GM23338 (cell line): ENCODE measurements around the gene MCOLN2. TPM values are rescaled to one million over a fixed set of nuclear protein-coding genes. Genes with fewer than 3 reads are reported as not detected.

Source experiments
- ATAC-seq: fragments of 200-7000 bp; cut with Tn5 transposase; 3 replicates; pipeline ENCODE4 v1.9.1; 2020
- DNase-seq: peaks from one replicate; pipeline ENCODE4 v3.0.0-alpha.2; 2015; ENCODE audit warnings: low spot score
- H2AFZ ChIP-seq: fragments of 200-600 bp; sonication (generic); 2 replicates; pipeline ENCODE4 v1.8.0; 2016; ENCODE audit warnings: antibody characterized with exemption, mild to moderate bottlenecking, moderate library complexity
- H3F3A ChIP-seq: fragments of 200-600 bp; sonication (generic); replicated peaks from 2 replicates; pipeline ENCODE4 v1.8.0; 2017; ENCODE audit warnings: antibody characterized with exemption, mixed run types, low read depth
- H3K27ac ChIP-seq: fragments of 200-600 bp; sonication (generic); 2 replicates; pipeline ENCODE4 v1.6.1; 2016; ENCODE audit warnings: low read depth
- H3K27me3 ChIP-seq: fragments of 200-600 bp; sonication (generic); 2 replicates; pipeline ENCODE4 v1.8.0; 2016; ENCODE audit warnings: mild to moderate bottlenecking, mixed run types, moderate library complexity; ENCODE audit not compliant: insufficient read depth
- H3K36me3 ChIP-seq: fragments of 200-600 bp; sonication (generic); 2 replicates; pipeline ENCODE4 v1.8.0; 2016; ENCODE audit warnings: mild to moderate bottlenecking; ENCODE audit not compliant: insufficient read depth
- H3K4me1 ChIP-seq: fragments of 200-600 bp; sonication (generic); 2 replicates; pipeline ENCODE4 v1.8.0; 2016; ENCODE audit warnings: mild to moderate bottlenecking, moderate library complexity; ENCODE audit not compliant: insufficient read depth
- H3K4me2 ChIP-seq: fragments of 200-600 bp; sonication (generic); 2 replicates; pipeline ENCODE4 v1.7.1; 2017; ENCODE audit warnings: mixed run types
- H3K4me3 ChIP-seq: fragments of 200-600 bp; sonication (generic); 2 replicates; pipeline ENCODE4 v1.6.1; 2016; ENCODE audit warnings: mixed run types
- H3K79me2 ChIP-seq: fragments of 200-600 bp; sonication (generic); replicated peaks from 2 replicates; pipeline ENCODE4 v1.8.0; 2017; ENCODE audit warnings: mild to moderate bottlenecking; ENCODE audit not compliant: insufficient read depth
- H3K9me2 ChIP-seq: fragments of 200-600 bp; sonication (generic); 2 replicates; pipeline ENCODE4 v1.8.0; 2017; ENCODE audit not compliant: insufficient read depth
- H4K20me1 ChIP-seq: fragments of 200-600 bp; sonication (generic); replicated peaks from 2 replicates; pipeline ENCODE4 v1.8.0; 2017; ENCODE audit warnings: mild to moderate bottlenecking; ENCODE audit not compliant: insufficient read depth
- H3K27ac Mint-ChIP-seq: 2 replicates; pipeline ENCODE4 v1.8.0; 2020; ENCODE audit warnings: inconsistent platforms, mild to moderate bottlenecking, moderate library complexity, mixed read lengths
- H3K27me3 Mint-ChIP-seq: 3 replicates; pipeline ENCODE4 v1.8.0; 2022; ENCODE audit warnings: low read depth, mild to moderate bottlenecking, moderate library complexity, mixed read lengths, inconsistent platforms; ENCODE audit not compliant: insufficient read depth, poor library complexity
- H3K36me3 Mint-ChIP-seq: 3 replicates; pipeline ENCODE4 v1.8.0; 2021; ENCODE audit warnings: low read depth, mild to moderate bottlenecking, inconsistent platforms, moderate library complexity, mixed read lengths
- H3K4me1 Mint-ChIP-seq: 3 replicates; pipeline ENCODE4 v1.8.0; 2020; ENCODE audit warnings: mild to moderate bottlenecking, inconsistent platforms, mixed read lengths
- H3K4me3 Mint-ChIP-seq: 3 replicates; pipeline ENCODE4 v1.8.0; 2021; ENCODE audit warnings: moderate library complexity, mild to moderate bottlenecking, inconsistent platforms, mixed read lengths
- H3K9me3 Mint-ChIP-seq: 3 replicates; pipeline ENCODE4 v1.8.0; 2020; ENCODE audit warnings: moderate library complexity, mild to moderate bottlenecking, inconsistent platforms, mixed read lengths
- CREB1 ChIP-seq: fragments of 250-450 bp; sonication (Bioruptor Pico); IDR thresholded peaks from 2 replicates; pipeline ENCODE4 v1.5.0; 2020; ENCODE audit warnings: low read depth, mild to moderate bottlenecking, moderate library complexity
- EZH2 ChIP-seq: fragments of 200-600 bp; sonication (generic); IDR thresholded peaks from one replicate; pipeline ENCODE4 v1.8.0; 2017; ENCODE audit warnings: antibody characterized with exemption, mild to moderate bottlenecking, low read depth; ENCODE audit not compliant: unreplicated experiment
- EZH2phosphoT487 ChIP-seq: fragments of 200-600 bp; sonication (generic); IDR thresholded peaks from one replicate; pipeline ENCODE4 v1.8.1; 2018; ENCODE audit warnings: antibody characterized with exemption; ENCODE audit not compliant: unreplicated experiment
- NANOG ChIP-seq: IDR thresholded peaks from 2 replicates; pipeline ENCODE4 v1.6.1; 2016; ENCODE audit warnings: antibody characterized with exemption, borderline replicate concordance
- POLR2AphosphoS5 ChIP-seq: IDR thresholded peaks from 2 replicates; pipeline ENCODE4 v1.6.1; 2016; ENCODE audit warnings: antibody characterized with exemption, low read depth
- STAT1 ChIP-seq: IDR thresholded peaks from one replicate; pipeline ENCODE4 v1.6.1; 2016; ENCODE audit warnings: antibody characterized with exemption; ENCODE audit not compliant: unreplicated experiment
- ZNF331 ChIP-seq: fragments of 250-450 bp; sonication (Bioruptor Pico); IDR thresholded peaks from 2 replicates; pipeline ENCODE4 v1.5.0; 2020; ENCODE audit warnings: low read depth, mild to moderate bottlenecking, moderate library complexity
- polyA plus RNA-seq: library from polyadenylated mRNA; unstranded; fragments of >200 nt; fragmentation: Nextera tagmentation; extraction: Ambion mirVana; gene quantifications from 2 replicates; pipeline ENCODE4 v1.2.1, GENCODE V29; 2016
- total RNA-seq: library from RNA; depleted of rRNA; stranded (reverse); fragments of >200 nt; shearing (Covaris generic); gene quantifications from 2 replicates; pipeline ENCODE4 v1.2.3, GENCODE V29; 2014
- TF ChIP-seq, protein P1 (sequence below): IDR thresholded peaks from 2 replicates; pipeline ENCODE4 v1.6.1; 2016; ENCODE audit warnings: antibody characterized with exemption
- TF ChIP-seq, protein P2 (sequence below): IDR thresholded peaks from one replicate; pipeline ENCODE4 v1.6.1; 2018; ENCODE audit warnings: antibody characterized with exemption; ENCODE audit not compliant: unreplicated experiment

MCOLN2 gene
- total and polyA plus RNA-seq, 2 experiments from 2014 or later: 2.7 to 10.0 TPM

DNA sequence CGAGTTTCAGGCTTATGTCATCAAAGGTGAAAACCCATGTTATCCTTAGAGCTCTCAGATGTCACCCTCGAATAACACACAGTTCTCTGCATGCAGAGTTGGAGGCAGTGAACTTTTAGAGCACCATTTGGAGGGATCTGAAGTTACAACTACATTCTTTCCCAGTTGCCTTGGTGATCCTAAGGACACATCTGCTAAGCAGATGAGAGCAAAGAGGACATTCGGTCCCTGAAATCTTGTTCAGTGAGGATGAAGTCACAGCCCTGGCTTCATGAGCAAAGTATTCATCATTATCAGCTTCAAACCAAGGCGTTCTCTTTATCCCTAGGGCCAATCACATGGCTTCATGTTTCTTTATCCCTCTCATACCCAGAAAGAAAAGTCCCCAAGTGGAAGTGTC, 23.1 kb upstream of the MCOLN2 start:
- Histone ChIP-seq H3F3A (no peaks in the 10 kb centered on the region), H3K36me3 (no peaks in the 10 kb centered on the region), H3K79me2 (no peaks in the 10 kb centered on the region), H4K20me1 (no peaks in the 10 kb centered on the region), H3K27me3 (no peaks in the 10 kb centered on the region), H3K27ac (no peak overlapping the region), H3K4me2 (no peak overlapping the region), H3K9me2 (no peaks in the 10 kb centered on the region), H3K4me1 (no peaks in the 10 kb centered on the region), H3K4me3 (no peak overlapping the region), H2AFZ (0 out of 2 replicates have a peak overlapping the region, but pooled peaks have one; percentile 29)
- Mint-ChIP-seq H3K9me3 (no peaks in the 10 kb centered on the region), H3K27me3 (no peaks in the 10 kb centered on the region), H3K27ac (no peak overlapping the region), H3K4me1 (no peaks in the 10 kb centered on the region), H3K36me3 (no peaks in the 10 kb centered on the region), H3K4me3 (no peak overlapping the region)
- TF ChIP-seq ZNF331 (CRISPR knock-in tag) (no peak), EZH2 (no peak), NANOG (no peak), CREB1 (CRISPR knock-in tag) (no peak), POLR2AphosphoS5 (no peak), EZH2phosphoT487 (no peak)
- TF ChIP-seq, protein P1, sequence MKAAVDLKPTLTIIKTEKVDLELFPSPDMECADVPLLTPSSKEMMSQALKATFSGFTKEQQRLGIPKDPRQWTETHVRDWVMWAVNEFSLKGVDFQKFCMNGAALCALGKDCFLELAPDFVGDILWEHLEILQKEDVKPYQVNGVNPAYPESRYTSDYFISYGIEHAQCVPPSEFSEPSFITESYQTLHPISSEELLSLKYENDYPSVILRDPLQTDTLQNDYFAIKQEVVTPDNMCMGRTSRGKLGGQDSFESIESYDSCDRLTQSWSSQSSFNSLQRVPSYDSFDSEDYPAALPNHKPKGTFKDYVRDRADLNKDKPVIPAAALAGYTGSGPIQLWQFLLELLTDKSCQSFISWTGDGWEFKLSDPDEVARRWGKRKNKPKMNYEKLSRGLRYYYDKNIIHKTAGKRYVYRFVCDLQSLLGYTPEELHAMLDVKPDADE: no peak
- TF ChIP-seq, protein P2, sequence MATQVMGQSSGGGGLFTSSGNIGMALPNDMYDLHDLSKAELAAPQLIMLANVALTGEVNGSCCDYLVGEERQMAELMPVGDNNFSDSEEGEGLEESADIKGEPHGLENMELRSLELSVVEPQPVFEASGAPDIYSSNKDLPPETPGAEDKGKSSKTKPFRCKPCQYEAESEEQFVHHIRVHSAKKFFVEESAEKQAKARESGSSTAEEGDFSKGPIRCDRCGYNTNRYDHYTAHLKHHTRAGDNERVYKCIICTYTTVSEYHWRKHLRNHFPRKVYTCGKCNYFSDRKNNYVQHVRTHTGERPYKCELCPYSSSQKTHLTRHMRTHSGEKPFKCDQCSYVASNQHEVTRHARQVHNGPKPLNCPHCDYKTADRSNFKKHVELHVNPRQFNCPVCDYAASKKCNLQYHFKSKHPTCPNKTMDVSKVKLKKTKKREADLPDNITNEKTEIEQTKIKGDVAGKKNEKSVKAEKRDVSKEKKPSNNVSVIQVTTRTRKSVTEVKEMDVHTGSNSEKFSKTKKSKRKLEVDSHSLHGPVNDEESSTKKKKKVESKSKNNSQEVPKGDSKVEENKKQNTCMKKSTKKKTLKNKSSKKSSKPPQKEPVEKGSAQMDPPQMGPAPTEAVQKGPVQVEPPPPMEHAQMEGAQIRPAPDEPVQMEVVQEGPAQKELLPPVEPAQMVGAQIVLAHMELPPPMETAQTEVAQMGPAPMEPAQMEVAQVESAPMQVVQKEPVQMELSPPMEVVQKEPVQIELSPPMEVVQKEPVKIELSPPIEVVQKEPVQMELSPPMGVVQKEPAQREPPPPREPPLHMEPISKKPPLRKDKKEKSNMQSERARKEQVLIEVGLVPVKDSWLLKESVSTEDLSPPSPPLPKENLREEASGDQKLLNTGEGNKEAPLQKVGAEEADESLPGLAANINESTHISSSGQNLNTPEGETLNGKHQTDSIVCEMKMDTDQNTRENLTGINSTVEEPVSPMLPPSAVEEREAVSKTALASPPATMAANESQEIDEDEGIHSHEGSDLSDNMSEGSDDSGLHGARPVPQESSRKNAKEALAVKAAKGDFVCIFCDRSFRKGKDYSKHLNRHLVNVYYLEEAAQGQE: no peak
- DNase-seq: no peak
- ATAC-seq: no peak

DNA sequence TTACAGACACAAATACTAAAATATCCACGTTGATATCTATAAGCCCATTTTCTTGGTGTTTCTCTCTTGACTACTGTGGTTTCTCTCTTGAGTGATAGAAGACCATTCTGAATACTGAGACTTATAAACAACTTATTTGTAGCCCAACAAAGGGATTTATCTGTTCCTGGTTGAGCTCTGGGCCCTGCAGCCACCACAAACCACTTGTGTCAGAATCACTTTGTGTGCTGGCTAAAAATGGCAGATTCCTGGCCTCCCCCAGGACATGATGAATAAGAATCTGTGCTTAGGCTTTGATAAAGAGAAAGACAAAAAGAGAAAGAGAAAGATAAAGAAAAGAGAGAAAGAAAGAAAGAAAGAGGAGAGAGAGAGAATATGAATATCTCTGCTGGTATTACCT, 18.9 kb upstream of the MCOLN2 start:
- H4K20me1 ChIP-seq: no peaks in the 10 kb centered on the region
- Mint-ChIP-seq H3K36me3 (no peaks in the 10 kb centered on the region), H3K9me3 (no peaks in the 10 kb centered on the region), H3K4me1 (no peaks in the 10 kb centered on the region), H3K27me3 (peaks cover 3% of the 10 kb centered on the region), H3K4me3 (no peak overlapping the region), H3K27ac (no peak overlapping the region)
- H3K36me3 ChIP-seq: 0 out of 2 replicates have a peak, but pooled peaks cover 3% of the 10 kb centered on the region
- no peak overlapping the region for H3K4me3 ChIP-seq
- H3F3A ChIP-seq: no peaks in the 10 kb centered on the region
- no peaks in the 10 kb centered on the region for H3K27me3 ChIP-seq
- no peaks in the 10 kb centered on the region for H3K9me2 ChIP-seq
- ATAC-seq: no peak
- no peak overlapping the region for H3K27ac ChIP-seq
- no peaks in the 10 kb centered on the region for H3K79me2 ChIP-seq
- H3K4me2 ChIP-seq: no peak overlapping the region
- no peak for DNase-seq
- no peak overlapping the region for H2AFZ ChIP-seq
- H3K4me1 ChIP-seq: no peaks in the 10 kb centered on the region
- no peak for TF ChIP-seq STAT1
- TF ChIP-seq CREB1 (CRISPR knock-in tag): no peak
- TF ChIP-seq EZH2phosphoT487: no peak
- TF ChIP-seq, protein P2: no peak
- TF ChIP-seq POLR2AphosphoS5: no peak
